ENCODE measurements around the gene KCNH2. TPM values are rescaled to one million over a fixed set of nuclear protein-coding genes. Genes with fewer than 3 reads are reported as not detected.
A peak's percentile ranks its signal among the peaks of the same experiment; 100 is the strongest.

Gene KCNH2
- total and polyA plus RNA-seq, 2 experiments from 2014 or later = 2.6 to 14.7 TPM

DNA sequence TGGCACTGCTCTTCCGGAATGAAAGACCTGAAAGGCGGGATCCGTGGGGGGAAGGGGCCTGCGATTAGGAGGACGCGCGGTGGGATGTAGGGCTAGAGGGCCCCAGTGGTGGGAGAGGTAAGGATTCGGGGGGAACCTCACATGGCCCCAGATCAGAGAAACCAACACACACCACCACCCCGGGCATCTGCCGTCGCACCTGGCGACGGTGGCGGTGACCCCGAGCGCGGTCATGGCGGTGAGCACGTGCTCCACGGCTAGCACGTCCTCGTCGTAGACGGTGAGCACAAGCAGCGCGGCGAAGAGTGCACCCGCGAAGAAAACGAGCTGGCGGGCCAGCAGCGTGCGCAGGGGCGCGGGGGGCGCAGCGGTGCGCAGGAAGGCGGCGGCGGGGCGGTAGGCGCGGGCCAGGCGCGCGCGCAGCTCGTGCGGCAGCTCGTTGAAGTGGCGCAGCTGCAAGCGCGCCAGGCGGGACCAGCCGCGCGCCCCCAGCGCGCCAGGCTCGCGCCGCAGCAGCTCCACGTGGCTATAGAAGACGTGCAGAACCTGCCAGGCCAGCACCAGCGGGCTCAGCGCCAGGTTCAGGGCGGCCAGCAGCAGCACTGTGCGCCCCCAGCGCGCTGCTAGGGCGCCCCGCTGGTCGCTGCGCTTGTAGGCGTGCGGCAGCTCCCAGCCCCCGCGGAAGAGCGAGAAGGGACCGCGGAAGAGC, 40.5 kb upstream of the KCNH2 start:
- peaks cover 14% of the 10 kb centered on the region for H3K4me1 ChIP-seq (ENCODE audit: insufficient read depth)
- H3K27ac Mint-ChIP-seq = no peak overlapping the region; the same call in 1 of the 2 replicates
- H3K4me3 Mint-ChIP-seq = peak overlapping the region; percentile 66
- peaks cover 11% of the 10 kb centered on the region for H3K36me3 Mint-ChIP-seq (ENCODE audit: low read depth)
- peak overlapping the region; percentile 90 for H2AFZ ChIP-seq
- ATAC-seq (peak; percentile 30), DNase-seq (ENCODE audit: low spot score) (peak; percentile 65)
- H3K9me3 Mint-ChIP-seq = peaks cover 4% of the 10 kb centered on the region; the same call in 2 of the 3 replicates
- H3K4me1 Mint-ChIP-seq = peaks cover 30% of the 10 kb centered on the region
- H4K20me1 ChIP-seq (replicated peaks; ENCODE audit: insufficient read depth) = no peaks in the 10 kb centered on the region
- no peak for TF ChIP-seq EZH2phosphoT487 (IDR thresholded peaks at IDR 0.05; ENCODE audit: unreplicated experiment)
- TF ChIP-seq, protein P1, sequence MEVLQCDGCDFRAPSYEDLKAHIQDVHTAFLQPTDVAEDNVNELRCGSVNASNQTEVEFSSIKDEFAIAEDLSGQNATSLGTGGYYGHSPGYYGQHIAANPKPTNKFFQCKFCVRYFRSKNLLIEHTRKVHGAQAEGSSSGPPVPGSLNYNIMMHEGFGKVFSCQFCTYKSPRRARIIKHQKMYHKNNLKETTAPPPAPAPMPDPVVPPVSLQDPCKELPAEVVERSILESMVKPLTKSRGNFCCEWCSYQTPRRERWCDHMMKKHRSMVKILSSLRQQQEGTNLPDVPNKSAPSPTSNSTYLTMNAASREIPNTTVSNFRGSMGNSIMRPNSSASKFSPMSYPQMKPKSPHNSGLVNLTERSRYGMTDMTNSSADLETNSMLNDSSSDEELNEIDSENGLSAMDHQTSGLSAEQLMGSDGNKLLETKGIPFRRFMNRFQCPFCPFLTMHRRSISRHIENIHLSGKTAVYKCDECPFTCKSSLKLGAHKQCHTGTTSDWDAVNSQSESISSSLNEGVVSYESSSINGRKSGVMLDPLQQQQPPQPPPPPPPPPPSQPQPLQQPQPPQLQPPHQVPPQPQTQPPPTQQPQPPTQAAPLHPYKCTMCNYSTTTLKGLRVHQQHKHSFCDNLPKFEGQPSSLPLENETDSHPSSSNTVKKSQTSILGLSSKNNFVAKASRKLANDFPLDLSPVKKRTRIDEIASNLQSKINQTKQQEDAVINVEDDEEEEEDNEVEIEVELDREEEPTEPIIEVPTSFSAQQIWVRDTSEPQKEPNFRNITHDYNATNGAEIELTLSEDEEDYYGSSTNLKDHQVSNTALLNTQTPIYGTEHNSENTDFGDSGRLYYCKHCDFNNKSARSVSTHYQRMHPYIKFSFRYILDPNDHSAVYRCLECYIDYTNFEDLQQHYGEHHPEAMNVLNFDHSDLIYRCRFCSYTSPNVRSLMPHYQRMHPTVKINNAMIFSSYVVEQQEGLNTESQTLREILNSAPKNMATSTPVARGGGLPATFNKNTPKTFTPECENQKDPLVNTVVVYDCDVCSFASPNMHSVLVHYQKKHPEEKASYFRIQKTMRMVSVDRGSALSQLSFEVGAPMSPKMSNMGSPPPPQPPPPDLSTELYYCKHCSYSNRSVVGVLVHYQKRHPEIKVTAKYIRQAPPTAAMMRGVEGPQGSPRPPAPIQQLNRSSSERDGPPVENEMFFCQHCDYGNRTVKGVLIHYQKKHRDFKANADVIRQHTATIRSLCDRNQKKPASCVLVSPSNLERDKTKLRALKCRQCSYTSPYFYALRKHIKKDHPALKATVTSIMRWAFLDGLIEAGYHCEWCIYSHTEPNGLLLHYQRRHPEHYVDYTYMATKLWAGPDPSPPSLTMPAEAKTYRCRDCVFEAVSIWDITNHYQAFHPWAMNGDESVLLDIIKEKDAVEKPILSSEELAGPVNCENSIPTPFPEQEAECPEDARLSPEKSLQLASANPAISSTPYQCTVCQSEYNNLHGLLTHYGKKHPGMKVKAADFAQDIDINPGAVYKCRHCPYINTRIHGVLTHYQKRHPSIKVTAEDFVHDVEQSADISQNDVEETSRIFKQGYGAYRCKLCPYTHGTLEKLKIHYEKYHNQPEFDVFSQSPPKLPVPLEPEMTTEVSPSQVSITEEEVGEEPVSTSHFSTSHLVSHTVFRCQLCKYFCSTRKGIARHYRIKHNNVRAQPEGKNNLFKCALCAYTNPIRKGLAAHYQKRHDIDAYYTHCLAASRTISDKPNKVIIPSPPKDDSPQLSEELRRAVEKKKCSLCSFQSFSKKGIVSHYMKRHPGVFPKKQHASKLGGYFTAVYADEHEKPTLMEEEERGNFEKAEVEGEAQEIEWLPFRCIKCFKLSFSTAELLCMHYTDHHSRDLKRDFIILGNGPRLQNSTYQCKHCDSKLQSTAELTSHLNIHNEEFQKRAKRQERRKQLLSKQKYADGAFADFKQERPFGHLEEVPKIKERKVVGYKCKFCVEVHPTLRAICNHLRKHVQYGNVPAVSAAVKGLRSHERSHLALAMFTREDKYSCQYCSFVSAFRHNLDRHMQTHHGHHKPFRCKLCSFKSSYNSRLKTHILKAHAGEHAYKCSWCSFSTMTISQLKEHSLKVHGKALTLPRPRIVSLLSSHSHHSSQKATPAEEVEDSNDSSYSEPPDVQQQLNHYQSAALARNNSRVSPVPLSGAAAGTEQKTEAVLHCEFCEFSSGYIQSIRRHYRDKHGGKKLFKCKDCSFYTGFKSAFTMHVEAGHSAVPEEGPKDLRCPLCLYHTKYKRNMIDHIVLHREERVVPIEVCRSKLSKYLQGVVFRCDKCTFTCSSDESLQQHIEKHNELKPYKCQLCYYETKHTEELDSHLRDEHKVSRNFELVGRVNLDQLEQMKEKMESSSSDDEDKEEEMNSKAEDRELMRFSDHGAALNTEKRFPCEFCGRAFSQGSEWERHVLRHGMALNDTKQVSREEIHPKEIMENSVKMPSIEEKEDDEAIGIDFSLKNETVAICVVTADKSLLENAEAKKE (CRISPR knock-in tag; IDR thresholded peaks at IDR 0.05) = no peak
- peak; percentile 1; the same call in 1 of the 2 replicates for TF ChIP-seq POLR2AphosphoS5 (IDR thresholded peaks at IDR 0.05; ENCODE audit: low read depth)
- peaks cover 49% of the 10 kb centered on the region for H3K27me3 ChIP-seq (ENCODE audit: insufficient read depth)
- H3K9me2 ChIP-seq (ENCODE audit: insufficient read depth) = no peaks in the 10 kb centered on the region
- no peaks in the 10 kb centered on the region for H3K79me2 ChIP-seq (replicated peaks; ENCODE audit: insufficient read depth)
- H3F3A ChIP-seq (replicated peaks; ENCODE audit: low read depth) = peaks cover 9% of the 10 kb centered on the region; the same call in 1 of the 2 replicates
- H3K4me2 ChIP-seq = peak overlapping the region; percentile 77
- no peak overlapping the region for H3K27ac ChIP-seq (ENCODE audit: low read depth)
- no peaks in the 10 kb centered on the region; the same call in 1 of the 2 replicates for H3K36me3 ChIP-seq (ENCODE audit: insufficient read depth)
- peak overlapping the region; percentile 47 for H3K4me3 ChIP-seq
- peaks cover 54% of the 10 kb centered on the region for H3K27me3 Mint-ChIP-seq (ENCODE audit: insufficient read depth, low read depth, poor library complexity)

DNA sequence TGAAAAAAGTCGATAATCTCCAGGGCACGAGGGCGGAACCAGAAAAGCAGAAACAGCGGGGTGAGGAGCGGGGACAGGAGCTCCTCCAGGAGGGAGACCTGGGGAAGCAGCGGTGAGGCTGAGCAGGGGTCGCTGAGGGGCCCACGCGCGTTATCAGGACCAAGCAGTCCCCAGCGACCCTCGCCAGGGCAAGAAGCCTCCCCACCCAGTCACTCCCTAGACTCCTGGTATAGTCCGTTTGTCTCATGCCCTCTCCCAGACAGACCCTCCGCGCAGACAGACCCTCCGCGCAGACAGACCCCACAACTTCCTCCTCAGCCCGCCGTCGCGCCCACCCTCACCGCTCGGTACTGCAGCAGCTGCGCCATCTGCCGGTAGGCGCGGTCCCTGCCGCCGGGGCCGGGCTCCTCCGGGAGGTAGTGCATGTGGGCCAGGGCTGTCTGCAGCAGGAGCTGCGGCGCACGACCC, 39.9 kb upstream of the KCNH2 start:
- Histone ChIP-seq H2AFZ (peak overlapping the region; percentile 90), H3F3A (replicated peaks; ENCODE audit: low read depth) (peaks cover 9% of the 10 kb centered on the region; the same call in 1 of the 2 replicates), H4K20me1 (replicated peaks; ENCODE audit: insufficient read depth) (no peaks in the 10 kb centered on the region), H3K27me3 (ENCODE audit: insufficient read depth) (peaks cover 52% of the 10 kb centered on the region), H3K36me3 (ENCODE audit: insufficient read depth) (no peaks in the 10 kb centered on the region; the same call in 1 of the 2 replicates), H3K4me2 (peak overlapping the region; percentile 77), H3K79me2 (replicated peaks; ENCODE audit: insufficient read depth) (no peaks in the 10 kb centered on the region), H3K27ac (ENCODE audit: low read depth) (no peak overlapping the region), H3K4me1 (ENCODE audit: insufficient read depth) (peaks cover 14% of the 10 kb centered on the region), H3K4me3 (peak overlapping the region; percentile 47), H3K9me2 (ENCODE audit: insufficient read depth) (no peaks in the 10 kb centered on the region)
- ATAC-seq (peak; percentile 70), DNase-seq (ENCODE audit: low spot score) (peak; percentile 91)
- H3K9me3 Mint-ChIP-seq = peaks cover 4% of the 10 kb centered on the region; the same call in 2 of the 3 replicates
- no peak overlapping the region; the same call in 1 of the 2 replicates for H3K27ac Mint-ChIP-seq
- peaks cover 56% of the 10 kb centered on the region for H3K27me3 Mint-ChIP-seq (ENCODE audit: insufficient read depth, low read depth, poor library complexity)
- H3K4me1 Mint-ChIP-seq = peaks cover 30% of the 10 kb centered on the region
- peaks cover 11% of the 10 kb centered on the region for H3K36me3 Mint-ChIP-seq (ENCODE audit: low read depth)
- H3K4me3 Mint-ChIP-seq = peak overlapping the region; percentile 66
- TF ChIP-seq STAT1 (IDR thresholded peaks at IDR 0.05; ENCODE audit: unreplicated experiment) = no peak
- peak; percentile 12; the same call in 1 of the 2 replicates for TF ChIP-seq CREB1 (CRISPR knock-in tag; IDR thresholded peaks at IDR 0.05; ENCODE audit: low read depth)
- TF ChIP-seq POLR2AphosphoS5 (IDR thresholded peaks at IDR 0.05; ENCODE audit: low read depth) = peak; percentile 25; the same call in 1 of the 2 replicates
- no peak for TF ChIP-seq JUNB (IDR thresholded peaks at IDR 0.05; ENCODE audit: unreplicated experiment)
- TF ChIP-seq ZNF331 (CRISPR knock-in tag; IDR thresholded peaks at IDR 0.05; ENCODE audit: low read depth) = no peak
- no peak for TF ChIP-seq ZNF114 (CRISPR knock-in tag; IDR thresholded peaks at IDR 0.05)
- TF ChIP-seq, protein P2, sequence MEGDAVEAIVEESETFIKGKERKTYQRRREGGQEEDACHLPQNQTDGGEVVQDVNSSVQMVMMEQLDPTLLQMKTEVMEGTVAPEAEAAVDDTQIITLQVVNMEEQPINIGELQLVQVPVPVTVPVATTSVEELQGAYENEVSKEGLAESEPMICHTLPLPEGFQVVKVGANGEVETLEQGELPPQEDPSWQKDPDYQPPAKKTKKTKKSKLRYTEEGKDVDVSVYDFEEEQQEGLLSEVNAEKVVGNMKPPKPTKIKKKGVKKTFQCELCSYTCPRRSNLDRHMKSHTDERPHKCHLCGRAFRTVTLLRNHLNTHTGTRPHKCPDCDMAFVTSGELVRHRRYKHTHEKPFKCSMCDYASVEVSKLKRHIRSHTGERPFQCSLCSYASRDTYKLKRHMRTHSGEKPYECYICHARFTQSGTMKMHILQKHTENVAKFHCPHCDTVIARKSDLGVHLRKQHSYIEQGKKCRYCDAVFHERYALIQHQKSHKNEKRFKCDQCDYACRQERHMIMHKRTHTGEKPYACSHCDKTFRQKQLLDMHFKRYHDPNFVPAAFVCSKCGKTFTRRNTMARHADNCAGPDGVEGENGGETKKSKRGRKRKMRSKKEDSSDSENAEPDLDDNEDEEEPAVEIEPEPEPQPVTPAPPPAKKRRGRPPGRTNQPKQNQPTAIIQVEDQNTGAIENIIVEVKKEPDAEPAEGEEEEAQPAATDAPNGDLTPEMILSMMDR (conservative IDR thresholded peaks at IDR 0.05; ENCODE audit: low read depth in 2 of 2) = peak; percentile 88 to 98
- no peak for TF ChIP-seq NANOG (IDR thresholded peaks at IDR 0.05; ENCODE audit: borderline replicate concordance)
- TF ChIP-seq EZH2 (IDR thresholded peaks at IDR 0.05; ENCODE audit: low read depth, unreplicated experiment) = peak; percentile 6

All from GM23338 (cell line).